NK-92 (cell line): ENCODE measurements around the gene DOLPP1.

Source experiments
- DNase-seq: peaks from one replicate; lab custom pipeline; 2025; ENCODE audit not compliant: unreplicated experiment; lab: John Stamatoyannopoulos, UW

The DOLPP1 gene

DNA sequence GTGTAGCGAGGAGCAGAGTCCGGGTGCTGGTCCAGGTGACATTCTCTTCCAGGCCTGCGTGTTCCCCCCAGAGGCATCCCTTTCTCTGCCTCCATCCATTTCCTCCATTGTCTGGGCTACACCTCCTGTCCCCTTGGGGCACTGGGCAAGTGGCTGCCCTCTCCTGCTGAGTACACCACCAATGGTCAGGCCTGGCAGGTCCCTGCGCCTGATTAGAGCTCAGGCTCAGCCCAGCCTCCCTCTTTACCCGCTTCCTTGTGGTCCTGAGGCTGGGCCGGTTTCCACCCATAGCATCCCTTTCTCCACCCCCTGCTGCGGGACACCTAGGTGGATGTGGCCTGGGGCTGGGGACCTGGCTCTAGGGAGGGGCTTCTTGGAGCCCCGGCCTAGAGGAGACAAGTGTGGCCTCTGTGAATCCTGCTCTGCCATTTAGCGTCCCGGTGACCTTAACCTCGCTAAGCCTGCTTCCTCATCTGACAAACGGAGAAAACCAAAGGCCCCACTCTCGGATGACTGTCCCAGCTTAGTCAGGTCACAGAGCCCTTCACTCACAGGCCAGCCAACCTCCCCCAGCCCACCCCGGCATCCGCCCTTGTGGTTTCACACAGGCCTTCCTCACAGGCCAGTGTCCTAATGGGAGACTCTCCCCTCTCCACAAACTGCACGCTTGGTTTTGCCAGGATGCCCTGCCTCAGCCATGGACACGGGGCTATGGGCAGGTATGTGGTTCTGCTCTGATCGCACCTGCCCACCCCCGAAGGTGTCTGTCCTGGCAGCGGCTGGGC, 12.9 kb downstream of the DOLPP1 start:
- no peak for DNase-seq

GRCh38 chr9:129094387-129095169, 13.7 kb downstream of the DOLPP1 start:
- DNase-seq: no peak

- no peak for DNase-seq
Observed at GRCh38 chr9:129095170-129095667, 14.3 kb downstream of the DOLPP1 start.

DNA sequence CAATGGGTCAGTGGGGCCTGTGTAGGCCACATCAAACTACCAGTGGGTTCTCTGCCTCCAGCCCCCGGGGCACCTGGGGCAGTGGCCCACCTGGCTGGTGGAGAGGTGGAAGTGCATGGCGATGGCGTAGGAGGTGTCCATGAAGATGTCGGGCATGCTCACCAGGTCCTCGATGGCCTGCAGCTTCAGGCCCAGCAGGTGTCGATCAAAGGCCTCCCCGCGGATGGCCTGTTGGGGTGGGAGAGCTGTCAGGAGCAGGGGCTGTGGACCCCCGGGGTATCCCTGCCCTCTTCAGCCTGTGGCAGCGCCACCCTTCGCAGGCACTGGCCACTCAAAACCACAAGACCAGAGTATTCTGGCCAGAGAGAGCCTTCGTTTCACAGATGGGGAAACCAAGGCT, 15.0 kb downstream of the DOLPP1 start:
- no peak for DNase-seq

DNA sequence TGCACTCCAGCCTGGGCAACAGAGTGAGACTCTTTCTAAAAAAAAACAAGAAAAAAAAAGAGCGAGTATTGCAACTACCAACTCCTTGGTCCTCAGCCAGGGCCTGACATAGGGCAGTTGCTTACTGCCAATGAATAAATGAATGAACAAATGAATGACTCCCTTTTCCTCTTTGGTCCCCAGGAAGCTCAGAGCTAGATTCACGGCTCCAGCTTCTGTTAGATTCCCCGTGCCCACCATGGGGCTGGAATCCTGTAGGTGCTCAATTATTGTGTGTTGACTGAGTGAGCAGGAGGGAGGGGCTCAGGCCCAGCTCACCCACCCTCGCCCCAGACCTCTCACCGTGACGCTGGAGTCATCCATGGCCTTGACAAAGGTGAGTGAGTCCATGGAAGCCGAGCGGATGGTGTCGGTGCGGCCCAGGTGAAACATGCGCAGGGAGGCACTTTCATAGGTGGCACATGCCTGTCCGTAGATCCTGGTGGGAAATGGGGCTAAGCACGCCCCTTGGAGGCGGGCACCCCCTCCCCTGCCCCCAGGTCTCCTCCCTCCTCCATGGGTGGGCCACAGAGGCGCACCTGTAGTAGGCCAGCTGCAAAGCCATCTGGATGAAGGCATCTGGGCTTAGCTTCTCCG, 16.9 kb downstream of the DOLPP1 start:
- DNase-seq: no peak

DNA sequence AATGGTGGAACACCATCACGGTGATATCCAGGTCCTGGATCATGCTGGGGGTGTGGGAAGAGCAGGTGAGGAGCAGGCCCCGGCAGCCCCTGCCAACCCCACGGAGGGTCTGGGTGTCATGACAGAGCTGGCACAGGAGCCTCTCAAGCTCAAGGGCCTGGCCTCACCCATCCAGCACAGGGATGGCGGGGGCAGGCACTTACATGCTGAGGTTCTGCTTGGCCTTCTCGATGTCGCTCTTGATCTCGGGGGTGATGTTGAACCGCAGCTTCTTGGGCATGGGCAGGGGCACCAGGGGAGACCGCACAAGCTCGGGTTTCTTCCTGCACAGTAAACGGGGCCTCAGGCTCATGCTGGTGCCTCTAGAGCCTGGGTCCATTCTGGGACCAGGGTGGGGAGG, 17.4 kb downstream of the DOLPP1 start:
- DNase-seq: no peak

- DNase-seq: no peak
Observed at GRCh38 chr9:129100383-129101169, 19.7 kb downstream of the DOLPP1 start.

- no peak for DNase-seq
Observed at GRCh38 chr9:129101279-129101678, 20.4 kb downstream of the DOLPP1 start.

DNA sequence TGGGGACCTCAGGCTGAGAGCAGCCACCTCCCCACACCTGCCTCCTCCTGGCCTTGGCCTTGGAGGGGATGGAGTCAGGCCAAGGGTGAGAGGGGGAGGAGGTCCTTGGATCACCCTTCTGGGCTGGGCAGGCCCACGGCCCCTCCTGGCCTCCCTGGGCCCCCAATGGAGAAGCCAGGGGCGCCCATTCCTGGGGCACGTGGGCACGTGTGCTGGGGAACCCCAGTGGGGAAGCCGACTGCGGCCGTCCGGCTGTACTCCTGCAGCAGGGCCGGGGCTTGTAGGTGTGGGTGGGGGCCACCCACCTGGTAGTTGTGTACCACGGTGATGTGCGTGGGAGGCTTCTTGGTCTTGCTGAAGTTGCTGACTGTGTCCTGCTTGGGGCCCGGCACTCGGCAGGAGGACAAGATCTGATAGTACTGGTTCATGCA, 21.2 kb downstream of the DOLPP1 start:
- no peak for DNase-seq

DNA sequence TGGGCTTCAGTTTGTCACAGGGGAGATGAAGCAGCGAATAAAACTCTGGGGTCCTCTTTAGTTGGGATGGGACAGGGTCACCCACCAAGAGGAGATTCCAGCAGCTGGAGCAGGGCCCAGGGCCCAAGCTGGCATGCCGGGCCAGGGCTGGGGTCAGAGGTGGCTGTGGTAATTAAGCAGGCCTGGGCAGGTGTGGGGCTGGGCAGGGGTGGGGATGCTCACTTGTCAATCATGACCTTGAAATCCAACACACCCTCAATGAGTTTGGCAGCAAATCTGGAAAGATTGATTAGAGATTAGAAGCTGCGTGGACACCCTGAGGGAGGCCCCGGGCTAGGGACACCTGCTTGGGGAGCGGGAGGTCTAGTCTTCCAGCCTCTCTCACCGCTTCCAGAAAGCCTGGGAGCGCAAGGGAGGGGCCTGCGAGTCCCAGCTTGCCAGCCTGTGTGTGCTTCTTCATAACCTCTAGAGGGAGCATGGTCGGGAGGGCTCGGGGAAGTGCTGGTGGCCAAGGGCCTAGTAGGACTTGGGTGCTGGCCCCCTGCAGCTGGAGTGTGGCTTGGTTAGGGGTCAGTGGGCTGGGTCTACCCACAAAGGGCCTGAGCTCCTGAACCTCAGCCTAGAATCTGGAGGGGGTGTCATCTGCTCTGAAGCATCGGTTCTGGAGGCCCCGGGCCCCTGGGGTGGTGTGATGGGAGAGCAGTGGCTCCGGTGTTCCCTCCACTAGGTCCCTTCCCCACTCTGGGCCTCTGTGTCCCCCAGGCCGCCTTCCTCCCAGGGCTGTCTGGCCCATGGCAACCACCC, 22.1 kb downstream of the DOLPP1 start:
- no peak for DNase-seq

DNA sequence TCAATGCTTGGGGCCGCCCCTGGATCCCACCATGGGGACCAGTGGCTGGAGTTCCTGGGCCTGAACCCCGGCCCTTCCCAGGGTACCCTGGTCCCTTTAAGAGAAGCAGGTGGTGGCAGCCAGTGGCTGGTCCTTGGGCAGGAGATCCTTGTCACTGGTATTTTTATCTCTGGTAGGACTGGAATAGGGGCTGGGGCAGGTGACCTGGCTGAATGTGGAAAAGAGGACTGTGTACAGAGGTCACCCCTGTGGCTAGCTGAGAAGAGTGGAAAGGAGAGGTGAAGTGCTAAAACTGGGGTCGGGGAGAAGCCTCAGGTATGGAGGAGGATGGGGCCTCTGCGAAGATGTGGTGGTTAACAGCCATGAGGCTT, 22.7 kb downstream of the DOLPP1 start:
- DNase-seq: no peak

DNA sequence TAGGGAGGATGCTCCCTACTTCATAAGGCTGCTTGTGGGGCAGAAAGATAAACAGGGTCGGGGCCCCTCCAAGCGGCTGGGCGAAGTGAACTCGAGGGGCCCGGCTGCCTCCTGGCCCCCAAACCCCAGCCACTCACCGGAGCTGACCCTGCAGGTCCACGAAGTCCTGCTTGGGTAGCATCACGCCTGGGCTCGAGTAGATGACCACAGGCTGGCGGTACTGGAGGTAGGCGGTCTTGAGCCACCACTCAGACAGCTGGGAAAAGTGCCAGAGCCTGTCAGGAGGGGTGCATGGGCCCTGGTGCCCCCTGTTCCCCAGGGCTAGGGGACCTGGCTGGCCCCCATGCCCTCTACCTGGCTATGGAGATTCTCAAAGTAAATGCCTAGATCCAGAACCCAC, 23.1 kb downstream of the DOLPP1 start:
- DNase-seq: no peak

- DNase-seq: no peak
Observed at GRCh38 chr9:129105857-129106694, 25.2 kb downstream of the DOLPP1 start.

GRCh38 chr9:129107651-129108050, 26.7 kb downstream of the DOLPP1 start:
- no peak for DNase-seq

- DNase-seq: no peak
Observed at GRCh38 chr9:129108083-129108804, 27.3 kb downstream of the DOLPP1 start.

DNA sequence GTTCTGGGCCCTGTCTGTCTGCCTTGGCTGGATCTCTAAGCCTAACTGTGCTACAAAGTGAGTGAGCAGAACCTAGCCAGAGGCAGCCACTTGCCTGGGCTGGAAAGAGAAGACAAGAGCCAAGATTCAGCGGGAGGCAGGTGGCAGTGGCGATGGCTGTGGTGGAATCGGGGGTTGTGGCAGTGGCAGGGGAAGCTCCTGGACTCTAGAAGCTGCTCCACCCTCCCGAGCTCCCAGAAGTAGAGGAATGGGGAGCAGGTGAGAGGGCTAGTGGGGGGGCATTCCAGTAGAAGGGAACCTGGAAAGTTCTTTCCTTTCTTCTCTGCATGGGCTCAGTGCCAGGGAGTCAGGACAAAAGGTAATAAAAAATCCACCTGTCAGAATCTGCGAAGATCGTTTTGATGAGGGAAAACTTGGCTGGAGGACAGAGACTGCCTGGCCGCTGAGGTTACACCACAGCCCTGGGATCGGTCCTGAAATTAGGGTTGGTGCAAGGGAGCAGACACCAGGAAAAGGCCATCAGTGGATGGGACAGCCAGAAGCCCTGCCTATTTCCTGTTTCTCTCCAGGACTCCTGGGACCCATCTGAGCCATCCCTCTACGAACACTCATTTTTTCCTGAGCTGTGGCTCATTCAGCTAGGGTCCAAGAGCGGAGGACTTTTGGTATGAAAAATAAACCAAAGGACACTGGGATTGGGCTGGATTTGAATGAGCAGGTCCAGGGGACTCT, 28.1 kb downstream of the DOLPP1 start:
- no peak for DNase-seq

DNA sequence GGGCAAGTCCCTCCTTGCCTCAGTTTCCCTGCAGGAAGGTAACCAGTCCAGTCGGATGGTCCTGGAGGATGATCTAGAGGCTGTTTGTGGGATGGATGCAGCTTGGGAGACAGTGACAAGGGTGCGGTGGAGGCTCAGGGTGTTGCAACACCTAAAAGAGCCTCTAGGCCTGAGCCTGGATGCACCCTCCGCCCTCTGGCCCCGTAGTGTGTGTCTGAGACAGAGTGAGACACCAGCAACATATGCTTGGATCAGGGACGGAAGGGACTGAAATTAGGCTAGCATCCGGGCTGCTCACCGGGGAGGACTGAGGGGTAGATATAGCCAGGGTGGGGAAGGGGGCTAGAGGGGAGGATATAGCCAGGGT, 28.6 kb downstream of the DOLPP1 start:
- DNase-seq: no peak
